EH (cell line): Measurements from ENCODE around the gene RAB6B.

Experiments used
- DNase-seq: peaks from one replicate; pipeline ENCODE4 v3.0.0-alpha.2; 2015; ENCODE audit warnings: low read depth

The RAB6B gene

GRCh38 chr3:133835961-133836360, 59.7 kb downstream of the RAB6B start:
- DNase-seq: no peak

GRCh38 chr3:133835418-133835743, 60.3 kb downstream of the RAB6B start:
- DNase-seq: no peak

- no peak for DNase-seq
These were observed 60.9 kb downstream of the RAB6B start for GRCh38 chr3:133834621-133835417.

GRCh38 chr3:133833880-133834620, 61.6 kb downstream of the RAB6B start:
- no peak for DNase-seq

- DNase-seq: no peak
These were observed 62.4 kb downstream of the RAB6B start for GRCh38 chr3:133833267-133833666.

- no peak for DNase-seq
These were observed 62.9 kb downstream of the RAB6B start for GRCh38 chr3:133832802-133833144.

- no peak for DNase-seq
These were observed 63.5 kb downstream of the RAB6B start for GRCh38 chr3:133831966-133832801.

- no peak for DNase-seq
These were observed 65.6 kb downstream of the RAB6B start for GRCh38 chr3:133830071-133830470.

GRCh38 chr3:133829310-133829707, 66.4 kb downstream of the RAB6B start:
- DNase-seq: no peak

GRCh38 chr3:133828576-133829309, 66.9 kb downstream of the RAB6B start:
- DNase-seq: no peak

- no peak for DNase-seq
These were observed 68.0 kb downstream of the RAB6B start for GRCh38 chr3:133827684-133828083.

- no peak for DNase-seq
These were observed 68.5 kb downstream of the RAB6B start for GRCh38 chr3:133827136-133827535.

GRCh38 chr3:133825969-133826727, 69.5 kb downstream of the RAB6B start:
- DNase-seq: no peak

GRCh38 chr3:133824961-133825485, 70.7 kb downstream of the RAB6B start:
- no peak for DNase-seq

- DNase-seq: peak; percentile 74
These were observed 73.7 kb downstream of the RAB6B start for GRCh38 chr3:133821767-133822638.

GRCh38 chr3:133820889-133821675, 74.6 kb downstream of the RAB6B start:
- DNase-seq: no peak

- DNase-seq: no peak
These were observed 75.6 kb downstream of the RAB6B start for GRCh38 chr3:133820129-133820528.

GRCh38 chr3:133815386-133815785, 80.3 kb downstream of the RAB6B start:
- DNase-seq: no peak

GRCh38 chr3:133812872-133813271, 82.8 kb downstream of the RAB6B start:
- peak; percentile 52 for DNase-seq
